Stimulated activated CD8-positive, alpha-beta memory T cell treated with anti-CD3 and anti-CD28 coated beads, Interleukin-15, amount 100 ng/mL, for 1 hour (primary cell): ENCODE results near the gene SERPINA12.

Experiments
- DNase-seq: peaks from one replicate; pipeline ENCODE4 v3.0.0-alpha.2; 2020; ENCODE audit warnings: low read depth

Gene SERPINA12

GRCh38 chr14:94439453-94440057 lies 69.7 kb downstream of the SERPINA12 start:
- no peak for DNase-seq
